Measurements from ENCODE around the gene MRPL21.

The MRPL21 gene

DNA sequence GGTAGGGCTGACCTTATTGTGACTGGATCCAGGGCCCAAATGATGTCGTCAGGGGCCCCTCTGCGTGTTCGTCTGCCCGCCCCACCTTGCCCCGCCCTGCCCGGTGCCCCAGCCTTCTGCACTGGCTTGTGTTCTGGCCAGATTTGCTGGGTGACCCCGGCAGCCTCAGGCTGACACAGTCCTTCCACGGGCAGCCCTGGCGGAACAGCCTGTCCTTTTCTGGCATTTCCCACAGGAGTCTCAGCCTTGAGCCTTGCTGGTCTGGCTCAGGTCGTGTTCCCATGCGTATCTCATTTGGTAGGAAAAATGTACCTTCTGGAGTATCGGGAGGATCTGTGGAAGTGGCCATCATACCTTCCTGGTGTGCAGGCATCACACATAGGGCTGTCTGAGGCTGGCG lies 31.0 kb upstream of the MRPL21 start:
- no peak overlapping the region for H3K27ac ChIP-seq
- TF ChIP-seq ZFX (IDR thresholded peaks at IDR 0.05): no peak
- TF ChIP-seq, protein P1, sequence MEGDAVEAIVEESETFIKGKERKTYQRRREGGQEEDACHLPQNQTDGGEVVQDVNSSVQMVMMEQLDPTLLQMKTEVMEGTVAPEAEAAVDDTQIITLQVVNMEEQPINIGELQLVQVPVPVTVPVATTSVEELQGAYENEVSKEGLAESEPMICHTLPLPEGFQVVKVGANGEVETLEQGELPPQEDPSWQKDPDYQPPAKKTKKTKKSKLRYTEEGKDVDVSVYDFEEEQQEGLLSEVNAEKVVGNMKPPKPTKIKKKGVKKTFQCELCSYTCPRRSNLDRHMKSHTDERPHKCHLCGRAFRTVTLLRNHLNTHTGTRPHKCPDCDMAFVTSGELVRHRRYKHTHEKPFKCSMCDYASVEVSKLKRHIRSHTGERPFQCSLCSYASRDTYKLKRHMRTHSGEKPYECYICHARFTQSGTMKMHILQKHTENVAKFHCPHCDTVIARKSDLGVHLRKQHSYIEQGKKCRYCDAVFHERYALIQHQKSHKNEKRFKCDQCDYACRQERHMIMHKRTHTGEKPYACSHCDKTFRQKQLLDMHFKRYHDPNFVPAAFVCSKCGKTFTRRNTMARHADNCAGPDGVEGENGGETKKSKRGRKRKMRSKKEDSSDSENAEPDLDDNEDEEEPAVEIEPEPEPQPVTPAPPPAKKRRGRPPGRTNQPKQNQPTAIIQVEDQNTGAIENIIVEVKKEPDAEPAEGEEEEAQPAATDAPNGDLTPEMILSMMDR (conservative IDR thresholded peaks at IDR 0.05): no peak

DNA sequence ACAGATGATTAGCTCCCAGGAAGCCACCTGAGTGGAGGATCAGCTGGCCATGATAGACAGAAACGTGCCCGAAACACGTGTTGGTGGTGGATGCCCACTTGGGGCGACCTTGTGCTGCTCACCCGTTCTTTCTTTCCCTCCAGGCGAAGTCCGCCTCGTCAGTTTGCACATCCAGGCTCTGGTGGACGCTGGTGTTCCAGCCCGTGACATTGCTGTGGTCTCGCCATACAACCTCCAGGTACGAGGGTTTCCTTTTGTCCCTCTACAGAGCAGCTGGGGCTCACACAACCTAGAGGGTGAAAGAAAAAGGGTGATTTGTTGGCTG lies 30.7 kb upstream of the MRPL21 start:
- TF ChIP-seq, protein P1 (conservative IDR thresholded peaks at IDR 0.05): no peak
- TF ChIP-seq ZFX (IDR thresholded peaks at IDR 0.05): no peak
- no peak overlapping the region for H3K27ac ChIP-seq

DNA sequence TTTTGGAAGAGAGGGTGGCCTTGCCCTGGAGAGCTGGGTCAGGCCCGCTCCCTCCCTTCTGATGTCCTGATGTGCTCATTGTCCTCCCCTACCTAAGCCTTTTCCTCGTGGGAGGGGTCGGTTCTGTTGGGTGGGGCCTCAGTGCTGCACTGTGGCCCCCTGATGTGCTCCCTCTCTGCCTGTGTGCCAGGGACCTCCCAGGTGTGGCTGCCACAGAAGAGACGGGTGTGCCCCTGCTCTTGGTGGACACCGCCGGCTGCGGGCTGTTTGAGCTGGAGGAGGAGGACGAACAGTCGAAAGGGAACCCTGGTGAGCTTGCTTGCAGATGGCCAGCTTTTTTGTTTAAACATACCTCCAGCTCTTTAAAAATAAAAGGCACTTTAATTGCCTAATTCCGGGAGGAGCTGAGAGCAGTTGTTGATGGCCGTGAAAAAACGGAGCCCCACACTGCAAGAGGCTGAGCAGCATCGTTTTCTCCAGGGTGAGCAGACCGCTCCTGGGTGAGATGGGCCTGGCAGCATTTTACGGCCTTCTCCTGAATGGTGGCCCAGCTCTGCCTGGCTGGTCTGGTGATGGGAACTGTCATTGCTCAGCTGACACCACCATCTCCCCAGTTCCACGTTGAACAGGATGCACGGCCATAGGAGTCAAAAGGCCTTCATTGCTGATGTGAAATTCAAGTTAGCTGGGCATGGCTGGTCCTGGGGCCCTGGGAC lies 30.1 kb upstream of the MRPL21 start:
- TF ChIP-seq, protein P1 (conservative IDR thresholded peaks at IDR 0.05): no peak
- no peak for TF ChIP-seq ZFX (IDR thresholded peaks at IDR 0.05)
- no peak overlapping the region for H3K27ac ChIP-seq

DNA sequence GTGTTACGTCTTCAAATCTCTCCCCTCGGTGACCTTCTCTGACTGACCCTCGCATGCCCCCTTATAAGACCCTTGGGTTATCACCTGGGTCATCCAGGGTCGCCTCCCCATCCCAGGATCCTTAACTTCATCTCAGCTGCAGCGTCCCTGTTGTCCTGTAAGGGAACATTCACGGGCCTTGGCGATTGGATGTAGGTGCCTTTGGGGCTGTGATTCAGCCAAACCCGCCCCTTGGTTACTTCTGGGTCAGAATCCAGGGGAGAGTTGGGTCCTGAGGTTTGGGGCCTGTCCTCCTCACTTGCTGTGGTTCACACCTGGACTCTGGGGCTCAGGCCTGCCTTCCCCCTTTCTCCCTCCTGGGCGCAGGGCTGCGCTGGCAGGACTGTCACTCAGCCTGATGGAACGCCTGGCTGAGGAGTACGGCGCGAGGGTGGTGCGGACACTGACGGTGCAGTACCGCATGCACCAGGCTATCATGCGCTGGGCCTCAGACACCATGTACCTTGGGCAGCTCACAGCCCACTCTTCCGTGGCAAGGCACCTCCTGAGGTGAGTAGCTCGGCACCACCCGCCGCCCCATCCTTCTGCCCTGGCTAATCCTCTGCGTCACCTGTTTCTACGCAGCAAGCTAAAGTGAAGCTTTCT lies 29.4 kb upstream of the MRPL21 start:
- no peak for TF ChIP-seq ZFX (IDR thresholded peaks at IDR 0.05)
- TF ChIP-seq, protein P1 (conservative IDR thresholded peaks at IDR 0.05): no peak
- H3K27ac ChIP-seq: no peak overlapping the region

DNA sequence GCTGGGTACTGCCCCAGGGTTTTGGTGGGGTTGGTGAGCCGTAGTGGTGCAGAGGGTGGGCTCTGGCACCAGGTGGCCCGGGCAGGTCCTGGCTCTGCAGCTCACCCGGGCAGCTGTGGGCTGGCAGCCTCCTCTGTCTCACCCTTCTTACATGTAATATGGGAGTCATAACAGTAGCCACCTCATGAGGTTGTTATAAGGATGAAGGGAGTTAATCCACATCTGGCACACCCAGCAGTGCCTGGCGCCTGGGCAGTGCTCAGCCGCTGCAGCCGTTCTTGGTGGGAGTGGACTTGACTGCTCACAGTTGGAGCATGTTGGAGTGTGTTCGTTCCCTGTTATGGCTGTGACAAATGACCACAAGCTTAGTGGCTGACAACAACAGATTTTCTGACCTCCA lies 28.7 kb upstream of the MRPL21 start:
- TF ChIP-seq, protein P1 (conservative IDR thresholded peaks at IDR 0.05): no peak
- no peak for TF ChIP-seq ZFX (IDR thresholded peaks at IDR 0.05)
- H3K27ac ChIP-seq: no peak overlapping the region

DNA sequence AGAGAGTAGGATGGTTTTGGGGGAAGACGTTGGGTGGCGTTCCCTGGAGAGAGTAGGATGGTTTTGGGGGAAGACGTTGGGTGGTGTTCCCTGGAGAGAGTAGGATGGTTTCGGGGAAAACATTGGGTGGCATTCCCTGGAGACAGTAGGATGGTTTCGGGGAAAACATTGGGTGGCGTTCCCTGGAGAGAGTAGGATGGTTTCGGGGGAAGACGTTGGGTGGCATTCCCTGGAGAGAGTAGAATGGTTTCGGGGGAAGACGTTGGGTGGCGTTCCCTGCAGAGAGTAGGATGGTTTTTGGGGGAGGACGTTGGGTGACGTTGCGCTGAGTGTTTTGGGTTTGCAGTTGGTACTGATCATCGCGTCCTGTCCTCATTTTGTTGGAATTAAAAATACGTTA lies 28.3 kb upstream of the MRPL21 start:
- no peak for TF ChIP-seq ZFX (IDR thresholded peaks at IDR 0.05)
- TF ChIP-seq, protein P1 (conservative IDR thresholded peaks at IDR 0.05): no peak

DNA sequence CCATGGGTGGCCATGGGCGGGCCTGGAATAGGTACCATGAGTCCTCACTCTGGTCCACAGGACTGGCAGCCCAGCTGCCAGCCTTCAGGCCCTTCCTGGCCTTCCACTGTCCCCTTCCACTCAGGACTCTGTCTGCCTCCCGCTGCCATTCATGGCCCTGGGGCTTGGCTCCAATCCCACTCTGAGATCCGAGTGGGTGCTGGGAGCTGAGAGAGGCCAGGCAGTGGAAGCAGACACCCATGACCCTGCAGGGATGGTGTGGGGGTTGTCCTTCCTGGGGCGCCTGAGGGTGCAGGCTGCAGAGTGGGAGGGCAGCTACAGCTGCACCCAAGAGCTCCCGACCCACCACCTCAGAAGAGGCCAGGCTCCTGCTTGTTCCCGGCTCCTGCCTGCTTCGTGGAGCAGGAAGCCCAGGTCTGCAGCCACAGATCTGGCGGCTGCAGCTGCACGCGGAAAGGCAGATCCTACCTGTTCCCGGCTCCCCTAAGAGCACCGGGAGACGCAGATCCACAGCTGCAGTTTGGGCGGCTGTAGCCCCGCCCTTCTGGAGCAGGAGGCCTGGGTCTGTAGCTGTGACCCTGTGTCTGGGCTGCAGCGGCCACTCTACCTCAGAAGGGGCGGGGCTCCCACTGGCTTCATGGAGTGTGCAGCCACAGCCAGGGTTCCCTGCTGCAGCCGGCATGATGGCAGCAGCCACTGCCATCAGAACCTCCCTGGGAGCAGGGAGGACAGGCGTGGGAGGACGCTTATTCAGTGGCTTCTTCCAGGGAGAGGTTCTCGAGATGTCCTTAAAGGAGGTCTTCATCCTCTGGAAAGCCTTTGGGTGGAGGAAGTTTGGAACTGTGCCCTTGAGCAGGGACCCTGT lies 27.6 kb upstream of the MRPL21 start:
- H3K27ac ChIP-seq: no peak overlapping the region
- no peak for TF ChIP-seq ZFX (IDR thresholded peaks at IDR 0.05)
- TF ChIP-seq, protein P1 (conservative IDR thresholded peaks at IDR 0.05): no peak

More for the DNA sequence above, 28.3 kb upstream of the MRPL21 start:
- no peak overlapping the region for H3K27ac ChIP-seq

Measured in C4-2B (cell line).